HepG2 (cell line): ENCODE data around the gene PYGB. TPM values are rescaled to one million over a fixed set of nuclear protein-coding genes. Genes with fewer than 3 reads are reported as not detected.

Experiments used
- ATAC-seq: fragments of 200-7000 bp; cut with Tn5 transposase; 3 replicates; pipeline ENCODE4 v1.9.1; 2020; ENCODE audit warnings: mild to moderate bottlenecking, moderate library complexity
- BruUV-seq: library from RNA; stranded (reverse); fragments of 400-500 nt; replicated peaks from 2 replicates; lab custom pipeline; 2021; lab: Mats Ljungman, UMichigan
- CTCF ChIA-PET: fragments of 300-600 bp; formaldehyde crosslinking; extraction: SDS; loops from one replicate; lab custom pipeline; 2021; ENCODE audit warnings: low total read pairs, inconsistent platforms, low intra/inter-chr PET ratio; lab: Yijun Ruan, JAX
- POLR2A ChIA-PET: fragments of 350-600 bp; sonication (Branson Sonifier 250); formaldehyde crosslinking; loops from one replicate; lab custom pipeline; 2020; ENCODE audit warnings: antibody characterized with exemption, inconsistent platforms; lab: Yijun Ruan, JAX
- DNase-seq: peaks from one replicate; pipeline ENCODE4 v3.0.0-alpha.2; 2015; ENCODE audit warnings: low spot score
- FAIRE-seq: peaks from 3 replicates; lab custom pipeline; 2011; peaks lifted over from hg19 to GRCh38; lab: Jason Lieb, UNC
- H2AFZ ChIP-seq: one replicate; pipeline ENCODE4 v1.6.1; 2011; ENCODE audit warnings: low read length, inconsistent platforms
- H3K27ac ChIP-seq: fragments of 300-600 bp; 3 replicates; pipeline ENCODE4 v1.8.0; 2011; ENCODE audit warnings: mixed run types, mild to moderate bottlenecking, mixed read lengths, low read length, inconsistent platforms; ENCODE audit not compliant: insufficient read depth; ENCODE audit errors: extremely low read length
- H3K27me3 ChIP-seq, 2 experiments: fragments of 200-600 bp in 1 of 2; 2 replicates in 1 of 2; 3 replicates in 1 of 2; pipeline versions ENCODE4 v1.6.0 to v1.8.0; 2011; ENCODE audit warnings: low read length in 2 of 2, mild to moderate bottlenecking in 2 of 2, moderate library complexity in 2 of 2, inconsistent platforms in 1 of 2; ENCODE audit not compliant: insufficient read depth in 2 of 2, control insufficient read depth in 1 of 2
- H3K36me3 ChIP-seq, 2 experiments: fragments of 200-600 bp in 1 of 2; replicated peaks in 1 of 2; 2 replicates in 1 of 2; 3 replicates in 1 of 2; pipeline versions ENCODE4 v1.5.1 to v1.8.0; 2011; ENCODE audit warnings: low read length in 2 of 2, inconsistent platforms in 1 of 2; ENCODE audit not compliant: insufficient read depth in 2 of 2, control insufficient read depth in 1 of 2
- H3K4me1 ChIP-seq: 2 replicates; pipeline ENCODE4 v1.5.1; 2012; ENCODE audit warnings: low read length, inconsistent platforms; ENCODE audit not compliant: insufficient read depth
- H3K4me2 ChIP-seq: 2 replicates; pipeline ENCODE4 v1.6.0; 2011; ENCODE audit warnings: low read depth, low read length, inconsistent platforms
- H3K4me3 ChIP-seq, 3 experiments: fragments of 200-600 bp in 1 of 3; sonication (generic), shearing (Covaris generic) in 1 of 3; replicated peaks in 1 of 3; 2 replicates each; pipeline ENCODE4 v1.5.1; 2011 to 2016; ENCODE audit warnings: low read length in 3 of 3, inconsistent platforms in 2 of 3, low read depth in 2 of 3, mild to moderate bottlenecking in 2 of 3, control low read depth in 1 of 3, mixed read lengths in 1 of 3; ENCODE audit not compliant: insufficient read depth in 1 of 3
- H3K79me2 ChIP-seq: one replicate; pipeline ENCODE4 v1.6.1; 2011; ENCODE audit warnings: low read length, inconsistent platforms; ENCODE audit not compliant: insufficient read depth
- H3K9ac ChIP-seq: 2 replicates; pipeline ENCODE4 v1.6.0; 2011; ENCODE audit warnings: mild to moderate bottlenecking, low read depth, low read length, inconsistent platforms; ENCODE audit not compliant: insufficient read depth
- H3K9me3 ChIP-seq: 2 replicates; pipeline ENCODE4 v1.5.1; 2012; ENCODE audit warnings: mild to moderate bottlenecking, low read length
- H4K20me1 ChIP-seq: 2 replicates; pipeline ENCODE4 v1.6.0; 2011; ENCODE audit warnings: inconsistent platforms, mild to moderate bottlenecking, low read length, moderate library complexity; ENCODE audit not compliant: insufficient read depth
- ARNTL ChIP-seq: sonication (generic); formaldehyde crosslinking; IDR thresholded peaks from 2 replicates; pipeline ENCODE4 v1.4.0; 2020; ENCODE audit warnings: mild to moderate bottlenecking, missing genetic modification reagents
- HNRNPL ChIP-seq: fragments of 200-400 bp; formaldehyde crosslinking; IDR thresholded peaks from 2 replicates; pipeline ENCODE4 v1.6.1; 2017; ENCODE audit warnings: mild to moderate bottlenecking, low read depth, low read length
- PHB2 ChIP-seq: fragments of 450-650 bp; IDR thresholded peaks from 2 replicates; pipeline ENCODE4 v1.6.1; 2018; ENCODE audit not compliant: partially characterized antibody
- RBFOX2 ChIP-seq: fragments of 200-400 bp; formaldehyde crosslinking; IDR thresholded peaks from 2 replicates; pipeline ENCODE4 v1.6.1; 2017; ENCODE audit warnings: low read depth, mild to moderate bottlenecking, low read length
- RNF2 ChIP-seq: fragments of 450-650 bp; conservative IDR thresholded peaks from 2 replicates; pipeline ENCODE4 v1.6.1; 2016; ENCODE audit warnings: low read depth
- ZKSCAN8 ChIP-seq: IDR thresholded peaks from 2 replicates; pipeline ENCODE4 v1.6.1; 2016; ENCODE audit warnings: borderline replicate concordance, missing genetic modification reagents, missing compliant biosample characterization
- ZNF629 ChIP-seq: sonication (generic); formaldehyde crosslinking; conservative IDR thresholded peaks from 2 replicates; pipeline ENCODE4 v1.5.0; 2020; ENCODE audit warnings: missing genetic modification reagents
- WGBS: methylation state at CpG from one replicate; pipeline ENCODE4 v1.1.6; 2017; ENCODE audit warnings: low lambda C conversion rate; 5-methylcytosine and 5-hydroxymethylcytosine counted together
- in situ Hi-C: cut with HindIII; loops from 2 replicates; pipeline ENCODE4 v1.10.0; 2017; ENCODE audit warnings: low pct_unique_long_range_greater_than_20kb; ENCODE audit not compliant: extremely low pct_ligation_motif_present
- intact Hi-C: fragments of 100-400 bp; cut with micrococcal nuclease; formaldehyde crosslinking; loops from one replicate; pipeline ENCODE4 v1.10.0; 2022; ENCODE audit not compliant: unreplicated experiment
- polyA plus RNA-seq, 8 experiments: library from polyadenylated mRNA; depleted of rRNA in 3 of 8; stranded (reverse) in 7 of 8; unstranded in 1 of 8; fragments of >200 nt; fragmentation: Illumina TruSeq in 4 of 8; extraction: Trizol in 4 of 8; gene quantifications; 2 replicates each; pipeline versions ENCODE4 v1.2.1 to v1.2.3, GENCODE V29; 2011 to 2016; ENCODE audit warnings: low read depth in 4 of 8, missing spikeins in 1 of 8, mixed read lengths in 1 of 8; ENCODE audit not compliant: insufficient read depth in 1 of 8
- total RNA-seq, 5 experiments: library from RNA; depleted of rRNA; stranded (reverse); fragments of >200 nt; fragmentation: Illumina TruSeq; extraction: Trizol; gene quantifications; 2 replicates each; pipeline ENCODE4 v1.2.3, GENCODE V29; 2016; ENCODE audit warnings: low read depth in 1 of 5

The PYGB gene
- total and polyA plus RNA-seq, 2 of the 13 experiments (the other 11 are each of a cell fraction or from before 2014, with no cell fraction given), result 24.2 to 86.3 TPM

- TF ChIP-seq ZKSCAN8 (CRISPR knock-in tag) (no peak), RNF2 (no peak), ZNF629 (0 out of 2 replicates have a peak, but pooled peaks have one; percentile 14), ARNTL (CRISPR knock-in tag) (no peak)
- in situ Hi-C loops (no loop called here), intact Hi-C loops (no loop called here)
- FAIRE-seq (no peak), DNase-seq (no peak), ATAC-seq (no peak)
- peaks cover 39% of the 10 kb centered on the region for H3K79me2 ChIP-seq
- CTCF ChIA-PET, result no interaction called here
- peaks cover 18 to 24% of the 10 kb centered on the region in 2 experiments for H3K36me3 ChIP-seq
- H3K27me3 ChIP-seq, result no peaks in the 10 kb centered on the region
- no peak overlapping the region for H3K27ac ChIP-seq
- H4K20me1 ChIP-seq, result no peaks in the 10 kb centered on the region
- no peak overlapping the region for H2AFZ ChIP-seq
- peaks cover 16% of the 10 kb centered on the region for H3K4me1 ChIP-seq
- H3K4me2 ChIP-seq, result no peak overlapping the region
- no peak overlapping the region for H3K4me3 ChIP-seq
- H3K9ac ChIP-seq, result no peak overlapping the region
- H3K9me3 ChIP-seq, result no peaks in the 10 kb centered on the region
- 98% methylated on average over 8 of the region's 8 CpGs for WGBS
- BruUV-seq, result no TSS peak
- POLR2A ChIA-PET, result interaction anchor here (1.3 kb wide), 1 partner anchor 41 kb away, joined by 3 read pairs; no protein-coding TSS in a partner anchor
Measured at GRCh38 chr20:25206548-25206947, 41.3 kb upstream of the PYGB start.

- no peak for FAIRE-seq
- peaks cover 32% of the 10 kb centered on the region for H3K79me2 ChIP-seq
- POLR2A ChIA-PET, result no interaction called here
Measured at GRCh38 chr20:25207149-25207959, 40.5 kb upstream of the PYGB start.

More at GRCh38 chr20:25207149-25207959, 40.5 kb upstream of the PYGB start:
- 96% methylated on average over 22 of the region's 22 CpGs for WGBS
- no TSS peak for BruUV-seq
- Histone ChIP-seq H3K9ac (no peak overlapping the region), H3K4me1 (peaks cover 12% of the 10 kb centered on the region), H4K20me1 (no peaks in the 10 kb centered on the region), H3K9me3 (no peaks in the 10 kb centered on the region), H3K27ac (peak overlapping the region; percentile 32), H3K4me3 (no peak overlapping the region), H3K27me3 (no peaks in the 10 kb centered on the region), H3K4me2 (no peak overlapping the region), H2AFZ (no peak overlapping the region), H3K36me3 (peaks cover 24 to 32% of the 10 kb centered on the region in 2 experiments)
- CTCF ChIA-PET, result no interaction called here
- in situ Hi-C loops, result no loop called here
- TF ChIP-seq HNRNPL (peak; percentile 51; the same call in 1 of the 2 replicates), RBFOX2 (0 out of 2 replicates have a peak, but pooled peaks have one; percentile 23), PHB2 (no peak)
- intact Hi-C loops, result no loop called here
- no peak for DNase-seq
- peak; percentile 33 for ATAC-seq
